Karpas-422 (cell line): ENCODE results near the gene GPC5. TPM values are rescaled to one million over a fixed set of nuclear protein-coding genes. Genes with fewer than 3 reads are reported as not detected.

ENCODE experiments used
- DNase-seq: peaks from one replicate; pipeline ENCODE4 v3.0.0-alpha.2; 2015
- H2AFZ ChIP-seq: fragments of 200-600 bp; sonication (generic); 2 replicates; pipeline ENCODE4 v1.6.1; 2014; ENCODE audit warnings: antibody characterized with exemption, low read length, mixed read lengths
- H3K27ac ChIP-seq: fragments of 200-600 bp; sonication (generic); 2 replicates; pipeline ENCODE4 v1.5.1; 2014; ENCODE audit warnings: mild to moderate bottlenecking, low read length, moderate library complexity
- H3K27me3 ChIP-seq: fragments of 200-600 bp; sonication (generic); 2 replicates; pipeline ENCODE4 v1.6.1; 2014; ENCODE audit warnings: low read length, mixed read lengths
- H3K36me3 ChIP-seq: fragments of 200-600 bp; sonication (generic); 2 replicates; pipeline ENCODE4 v1.6.1; 2014; ENCODE audit warnings: low read length, mixed read lengths; ENCODE audit not compliant: insufficient read depth
- H3K4me1 ChIP-seq: fragments of 200-600 bp; sonication (generic); 2 replicates; pipeline ENCODE4 v1.6.1; 2014; ENCODE audit warnings: mild to moderate bottlenecking, low read length, mixed read lengths
- H3K4me2 ChIP-seq: fragments of 200-600 bp; sonication (generic); 2 replicates; pipeline ENCODE4 v1.6.1; 2014; ENCODE audit warnings: low read length, low read depth, mild to moderate bottlenecking; ENCODE audit not compliant: poor library complexity, severe bottlenecking
- H3K4me3 ChIP-seq: fragments of 200-600 bp; sonication (generic); 2 replicates; pipeline ENCODE4 v1.5.1; 2014; ENCODE audit warnings: mild to moderate bottlenecking, antibody characterized with exemption, low read length, mixed read lengths
- H3K79me2 ChIP-seq: fragments of 200-600 bp; sonication (generic); 2 replicates; pipeline ENCODE4 v1.6.1; 2014; ENCODE audit warnings: mild to moderate bottlenecking, low read length, mixed read lengths
- H3K9ac ChIP-seq: fragments of 200-600 bp; sonication (generic); 2 replicates; pipeline ENCODE4 v1.6.0; 2014; ENCODE audit warnings: low read length
- H3K9me2 ChIP-seq: fragments of 200-600 bp; sonication (generic), shearing (Covaris generic); replicated peaks from 2 replicates; pipeline ENCODE4 v1.6.0; 2014; ENCODE audit warnings: mild to moderate bottlenecking, low read length, moderate library complexity; ENCODE audit not compliant: insufficient read depth
- H3K9me3 ChIP-seq: fragments of 300-700, 200-600 bp; sonication (generic); 2 replicates; pipeline ENCODE4 v1.6.1; 2014; ENCODE audit warnings: low read length, mixed read lengths
- H4K20me1 ChIP-seq: fragments of 200-600 bp; sonication (generic); 2 replicates; pipeline ENCODE4 v1.6.1; 2014; ENCODE audit warnings: mild to moderate bottlenecking, antibody characterized with exemption, low read length, low read depth; ENCODE audit not compliant: insufficient read depth
- small RNA-seq: library from RNA; depleted of rRNA; stranded (forward); fragments of <200 nt; gene quantifications from one replicate; pipeline ENCODE3, GENCODE V24; 2014
- total RNA-seq: library from RNA; depleted of rRNA; stranded (reverse); fragments of >200 nt; shearing (Covaris generic); gene quantifications from 2 replicates; pipeline ENCODE4 v1.2.3, GENCODE V29; 2014; ENCODE audit warnings: low replicate concordance; rRNA removed

GPC5 gene
- total RNA-seq, 1 experiment from 2014 or later: not detected

GRCh38 chr13:92900446-92900845, 1502.0 kb downstream of the GPC5 start:
- H3K27me3 ChIP-seq: no peaks in the 10 kb centered on the region
- no peaks in the 10 kb centered on the region for H4K20me1 ChIP-seq
- no peak overlapping the region for H3K4me2 ChIP-seq
- H3K9me3 ChIP-seq: peaks cover 37% of the 10 kb centered on the region
- DNase-seq: no peak
- H3K4me3 ChIP-seq: no peak overlapping the region
- no peaks in the 10 kb centered on the region for H3K36me3 ChIP-seq
- no peaks in the 10 kb centered on the region for H3K4me1 ChIP-seq
- no peak overlapping the region for H2AFZ ChIP-seq
- H3K27ac ChIP-seq: no peak overlapping the region
- no peaks in the 10 kb centered on the region for H3K79me2 ChIP-seq
- no peak overlapping the region for H3K9ac ChIP-seq
- H3K9me2 ChIP-seq: no peaks in the 10 kb centered on the region

- H4K20me1 ChIP-seq: no peaks in the 10 kb centered on the region
- H3K9me3 ChIP-seq: peaks cover 34% of the 10 kb centered on the region
- no peaks in the 10 kb centered on the region for H3K4me1 ChIP-seq
- no peak overlapping the region for H3K4me2 ChIP-seq
- no peak overlapping the region for H3K9ac ChIP-seq
- H3K4me3 ChIP-seq: no peak overlapping the region
- DNase-seq: no peak
- no peak overlapping the region for H3K27ac ChIP-seq
- no peaks in the 10 kb centered on the region for H3K79me2 ChIP-seq
- H3K9me2 ChIP-seq: no peaks in the 10 kb centered on the region
- no peaks in the 10 kb centered on the region for H3K36me3 ChIP-seq
- no peak overlapping the region for H2AFZ ChIP-seq
- no peaks in the 10 kb centered on the region for H3K27me3 ChIP-seq
Observed at GRCh38 chr13:92901739-92902138, 1503.3 kb downstream of the GPC5 start.

- H2AFZ ChIP-seq: no peak overlapping the region
- no peaks in the 10 kb centered on the region for H3K4me1 ChIP-seq
- H3K9me3 ChIP-seq: peaks cover 36% of the 10 kb centered on the region
- DNase-seq: no peak
- no peaks in the 10 kb centered on the region for H3K79me2 ChIP-seq
- H3K4me3 ChIP-seq: no peak overlapping the region
- H3K9me2 ChIP-seq: no peaks in the 10 kb centered on the region
- H4K20me1 ChIP-seq: no peaks in the 10 kb centered on the region
- H3K4me2 ChIP-seq: no peak overlapping the region
- no peak overlapping the region for H3K27ac ChIP-seq
- H3K36me3 ChIP-seq: no peaks in the 10 kb centered on the region
- no peaks in the 10 kb centered on the region for H3K27me3 ChIP-seq
- no peak overlapping the region for H3K9ac ChIP-seq
Observed at GRCh38 chr13:92912629-92913028, 1514.2 kb downstream of the GPC5 start.

GRCh38 chr13:92913840-92914239, 1515.4 kb downstream of the GPC5 start:
- no peaks in the 10 kb centered on the region for H3K9me2 ChIP-seq
- H3K27ac ChIP-seq: no peak overlapping the region
- H3K27me3 ChIP-seq: no peaks in the 10 kb centered on the region
- no peak overlapping the region for H3K9ac ChIP-seq
- H3K4me1 ChIP-seq: no peaks in the 10 kb centered on the region
- H3K36me3 ChIP-seq: no peaks in the 10 kb centered on the region
- no peaks in the 10 kb centered on the region for H4K20me1 ChIP-seq
- H3K9me3 ChIP-seq: peaks cover 33% of the 10 kb centered on the region
- DNase-seq: no peak
- H2AFZ ChIP-seq: no peak overlapping the region
- H3K4me2 ChIP-seq: no peak overlapping the region
- H3K79me2 ChIP-seq: no peaks in the 10 kb centered on the region
- no peak overlapping the region for H3K4me3 ChIP-seq

Small RNAs within 50 kb of the gene (small RNA-seq; reads per million reads assigned to genes)
- gene AL356737.1: not detected
- not detected for gene FABP5P4
- not detected for gene MIR548AS
- gene RNU4ATAC3P: not detected

Other genes starting within 250 kb of the GPC5 start
- 3.8 and 23.4 TPM in 2 replicates for gene MIR17HG, start 50.9 kb upstream of the GPC5 start, total RNA-seq